ENCODE data around the gene CYP46A1.

DNA sequence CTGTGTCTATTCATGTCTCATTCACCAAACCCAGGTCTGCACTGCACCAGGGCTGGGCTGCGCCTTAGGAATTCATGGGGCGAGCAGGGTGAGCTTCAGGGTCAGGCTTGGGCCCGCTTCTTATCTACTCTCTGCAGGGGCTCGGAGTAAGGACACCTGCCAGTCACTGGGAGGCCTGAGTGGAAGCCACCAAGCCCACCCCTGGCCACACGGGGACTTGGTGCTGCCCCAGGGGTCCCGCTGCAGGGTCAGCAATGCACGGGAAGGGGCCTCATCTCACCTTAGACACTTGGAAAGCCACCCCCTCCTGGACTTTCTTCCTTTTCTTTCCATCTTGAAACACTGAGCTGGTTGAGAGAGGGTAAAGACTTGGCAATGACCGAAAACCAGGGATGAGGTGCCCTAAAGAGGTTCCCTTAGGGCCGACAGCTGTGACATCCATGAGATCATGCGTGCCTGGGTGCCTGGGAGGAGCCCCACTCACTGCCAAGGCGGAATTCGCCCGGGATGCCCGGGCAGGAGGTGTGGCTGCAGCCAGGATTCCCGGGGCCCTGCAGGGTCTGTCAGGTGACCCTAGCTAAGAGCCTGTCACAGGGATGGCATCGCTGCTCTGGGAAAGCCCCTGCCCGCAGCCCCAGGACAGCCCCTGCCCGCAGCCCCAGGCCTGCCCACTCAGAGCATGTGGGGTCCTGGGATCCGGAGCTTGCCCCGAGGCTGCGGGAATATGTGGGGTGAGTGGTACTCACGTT is 63.7 kb downstream of the CYP46A1 start:
- TF ChIP-seq, protein P1, sequence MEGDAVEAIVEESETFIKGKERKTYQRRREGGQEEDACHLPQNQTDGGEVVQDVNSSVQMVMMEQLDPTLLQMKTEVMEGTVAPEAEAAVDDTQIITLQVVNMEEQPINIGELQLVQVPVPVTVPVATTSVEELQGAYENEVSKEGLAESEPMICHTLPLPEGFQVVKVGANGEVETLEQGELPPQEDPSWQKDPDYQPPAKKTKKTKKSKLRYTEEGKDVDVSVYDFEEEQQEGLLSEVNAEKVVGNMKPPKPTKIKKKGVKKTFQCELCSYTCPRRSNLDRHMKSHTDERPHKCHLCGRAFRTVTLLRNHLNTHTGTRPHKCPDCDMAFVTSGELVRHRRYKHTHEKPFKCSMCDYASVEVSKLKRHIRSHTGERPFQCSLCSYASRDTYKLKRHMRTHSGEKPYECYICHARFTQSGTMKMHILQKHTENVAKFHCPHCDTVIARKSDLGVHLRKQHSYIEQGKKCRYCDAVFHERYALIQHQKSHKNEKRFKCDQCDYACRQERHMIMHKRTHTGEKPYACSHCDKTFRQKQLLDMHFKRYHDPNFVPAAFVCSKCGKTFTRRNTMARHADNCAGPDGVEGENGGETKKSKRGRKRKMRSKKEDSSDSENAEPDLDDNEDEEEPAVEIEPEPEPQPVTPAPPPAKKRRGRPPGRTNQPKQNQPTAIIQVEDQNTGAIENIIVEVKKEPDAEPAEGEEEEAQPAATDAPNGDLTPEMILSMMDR (IDR thresholded peaks at IDR 0.05): no peak
- no peak for TF ChIP-seq EZH2 (IDR thresholded peaks at IDR 0.05; ENCODE audit: borderline replicate concordance, insufficient read depth, low read depth, low read length, poor library complexity, severe bottlenecking)

Measured in B cell (primary cell).